ENCODE measurements around the gene SEMA5B. TPM values are rescaled to one million over a fixed set of nuclear protein-coding genes. Genes with fewer than 3 reads are reported as not detected.

The SEMA5B gene
- total and polyA plus RNA-seq, 2 donors (not counting 3 experiments of a cell fraction or from before 2014, with no cell fraction given), result 0.07 TPM; not detected in 1

- CTCF ChIA-PET, result no interaction called here
- TF ChIP-seq EZH2 (IDR thresholded peaks at IDR 0.05; ENCODE audit: borderline replicate concordance, low read depth, low read length, severe bottlenecking) (no peak), CTCF (IDR thresholded peaks at IDR 0.05; ENCODE audit: extremely low read depth in 1 of 2, insufficient read depth in 1 of 2, low read depth in 1 of 2, low read length in 2 of 2) (no peak), MYC (IDR thresholded peaks at IDR 0.05; ENCODE audit: low read depth, low read length) (no peak), JUN (IDR thresholded peaks at IDR 0.05; ENCODE audit: borderline replicate concordance, insufficient read depth, insufficient read length, low read depth) (no peak), MAX (IDR thresholded peaks at IDR 0.05; ENCODE audit: insufficient read depth, insufficient read length) (no peak), POLR2A (IDR thresholded peaks at IDR 0.05; ENCODE audit: low read depth, low read length) (no peak), FOS (IDR thresholded peaks at IDR 0.05; ENCODE audit: borderline replicate concordance, insufficient read depth, low read length) (no peak)
- no TSS peak for BruUV-seq (replicated peaks)
- H3K79me2 ChIP-seq (ENCODE audit: control insufficient read depth, insufficient read depth, low read length), result no peaks in the 10 kb centered on the region
- H3K27me3 ChIP-seq (ENCODE audit: control insufficient read depth in 2 of 2, insufficient read depth in 2 of 2, low read length in 2 of 2), result peaks cover 52 to 56% of the 10 kb centered on the region in 2 experiments
- dilution Hi-C loops (cut with MboI; ENCODE audit: extremely low pct_ligation_motif_present, low sequenced_read_pairs) (no loop called here), intact Hi-C loops (cut with micrococcal nuclease) (no loop called here)
- no peaks in the 10 kb centered on the region for H3K9me1 ChIP-seq (replicated peaks; ENCODE audit: control insufficient read depth, extremely low read depth, insufficient read depth, low read length)
- POLR2A ChIA-PET, result no interaction called here
- H3K4me2 ChIP-seq (ENCODE audit: insufficient read depth, low read length), result no peak overlapping the region
- no peak overlapping the region for H2AFZ ChIP-seq (ENCODE audit: low read depth, low read length)
- H3K36me3 ChIP-seq (ENCODE audit: control insufficient read depth in 2 of 2, extremely low read depth in 1 of 2, insufficient read depth in 2 of 2, low read length in 2 of 2), result no peaks in the 10 kb centered on the region
- no peaks in the 10 kb centered on the region for H3K9me3 ChIP-seq (replicated peaks; ENCODE audit: control insufficient read depth, insufficient read depth, low read length)
- DNase-seq (ENCODE audit: low read depth, low spot score), result no peak
- no peaks in the 10 kb centered on the region for H3K4me1 ChIP-seq (ENCODE audit: control insufficient read depth, extremely low read depth, insufficient read depth, low read length)
- no peak overlapping the region for H3K4me3 ChIP-seq (replicated peaks in 1 of 3; ENCODE audit: insufficient read depth in 1 of 3, low read depth in 1 of 3, low read length in 3 of 3)
- no peak for FAIRE-seq
- no peak overlapping the region for H3K9ac ChIP-seq (replicated peaks; ENCODE audit: extremely low read depth, insufficient read depth, low read length)
- no peak overlapping the region for H3K27ac ChIP-seq (ENCODE audit: insufficient read depth, low read depth, low read length)
- no peaks in the 10 kb centered on the region for H4K20me1 ChIP-seq (replicated peaks; ENCODE audit: control insufficient read depth, extremely low read depth, insufficient read depth, low read length)
These were observed 7.4 kb upstream of the SEMA5B start for GRCh38 chr3:123034996-123035395.

Measured in endothelial cell of umbilical vein (primary cell).